ENCODE data around the gene THYN1.

- TF ChIP-seq CTCF (IDR thresholded peaks at IDR 0.05), result peak; percentile 82
- TF ChIP-seq POLR2AphosphoS5 (IDR thresholded peaks at IDR 0.05; ENCODE audit: low read depth, low read length), result no peak
These were observed 8.7 kb upstream of the THYN1 start for GRCh38 chr11:134261626-134262488.

Measured in Panc1 (cell line).